Measurements from ENCODE around the gene THSD7B.
"Not testable (repeated sequence)": the region's sequence is repeated elsewhere in the genome, so short reads cannot be mapped to it uniquely, and the experiment has no call there.

Gene THSD7B, protein sequence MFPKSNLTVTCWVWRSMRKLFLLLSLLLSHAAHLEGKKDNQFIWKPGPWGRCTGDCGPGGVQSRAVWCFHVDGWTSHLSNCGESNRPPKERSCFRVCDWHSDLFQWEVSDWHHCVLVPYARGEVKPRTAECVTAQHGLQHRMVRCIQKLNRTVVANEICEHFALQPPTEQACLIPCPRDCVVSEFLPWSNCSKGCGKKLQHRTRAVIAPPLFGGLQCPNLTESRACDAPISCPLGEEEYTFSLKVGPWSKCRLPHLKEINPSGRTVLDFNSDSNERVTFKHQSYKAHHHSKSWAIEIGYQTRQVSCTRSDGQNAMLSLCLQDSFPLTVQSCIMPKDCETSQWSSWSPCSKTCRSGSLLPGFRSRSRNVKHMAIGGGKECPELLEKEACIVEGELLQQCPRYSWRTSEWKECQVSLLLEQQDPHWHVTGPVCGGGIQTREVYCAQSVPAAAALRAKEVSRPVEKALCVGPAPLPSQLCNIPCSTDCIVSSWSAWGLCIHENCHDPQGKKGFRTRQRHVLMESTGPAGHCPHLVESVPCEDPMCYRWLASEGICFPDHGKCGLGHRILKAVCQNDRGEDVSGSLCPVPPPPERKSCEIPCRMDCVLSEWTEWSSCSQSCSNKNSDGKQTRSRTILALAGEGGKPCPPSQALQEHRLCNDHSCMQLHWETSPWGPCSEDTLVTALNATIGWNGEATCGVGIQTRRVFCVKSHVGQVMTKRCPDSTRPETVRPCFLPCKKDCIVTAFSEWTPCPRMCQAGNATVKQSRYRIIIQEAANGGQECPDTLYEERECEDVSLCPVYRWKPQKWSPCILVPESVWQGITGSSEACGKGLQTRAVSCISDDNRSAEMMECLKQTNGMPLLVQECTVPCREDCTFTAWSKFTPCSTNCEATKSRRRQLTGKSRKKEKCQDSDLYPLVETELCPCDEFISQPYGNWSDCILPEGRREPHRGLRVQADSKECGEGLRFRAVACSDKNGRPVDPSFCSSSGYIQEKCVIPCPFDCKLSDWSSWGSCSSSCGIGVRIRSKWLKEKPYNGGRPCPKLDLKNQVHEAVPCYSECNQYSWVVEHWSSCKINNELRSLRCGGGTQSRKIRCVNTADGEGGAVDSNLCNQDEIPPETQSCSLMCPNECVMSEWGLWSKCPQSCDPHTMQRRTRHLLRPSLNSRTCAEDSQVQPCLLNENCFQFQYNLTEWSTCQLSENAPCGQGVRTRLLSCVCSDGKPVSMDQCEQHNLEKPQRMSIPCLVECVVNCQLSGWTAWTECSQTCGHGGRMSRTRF (N-terminal part only)

DNA sequence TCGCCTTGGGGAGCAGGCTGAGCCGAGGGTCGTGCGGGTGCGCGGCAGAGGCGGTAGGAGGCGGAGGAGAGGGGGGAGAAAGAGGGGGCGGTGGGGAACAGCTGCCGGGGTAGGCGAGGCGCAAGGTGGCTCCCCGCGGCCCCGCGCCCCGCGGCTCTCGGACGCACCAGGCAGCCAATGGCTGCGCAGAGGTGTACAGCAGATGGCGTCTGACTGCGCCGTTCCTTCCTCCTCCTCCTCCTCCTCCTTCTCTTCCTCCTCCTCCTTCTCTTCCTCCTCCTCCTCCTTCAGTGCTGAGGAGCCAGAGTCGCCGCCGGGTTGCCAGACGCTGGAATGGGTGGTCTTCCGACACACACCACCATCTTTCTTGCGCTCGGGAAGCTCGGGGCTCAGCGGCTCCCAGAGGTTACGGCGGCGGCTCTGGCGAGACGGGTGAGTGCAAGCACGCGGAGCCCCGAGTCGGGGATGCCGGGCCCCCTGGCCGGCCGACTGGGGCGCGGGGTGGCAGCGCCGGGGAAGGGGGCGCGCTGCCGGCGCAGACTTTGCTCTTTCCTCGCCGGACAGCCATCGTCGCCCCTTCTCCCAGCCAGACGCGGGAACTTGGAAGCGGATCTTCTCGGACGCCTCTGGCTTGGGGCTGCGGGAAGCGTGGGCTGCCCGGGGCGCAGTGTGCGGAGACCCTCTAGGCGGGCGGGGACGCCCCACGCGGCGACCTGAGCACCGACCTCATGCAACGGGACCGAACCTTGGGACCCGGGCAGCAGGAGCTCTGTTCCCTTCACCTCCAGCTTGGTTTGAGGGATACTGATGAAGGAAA is at the start of gene THSD7B:
Gene THSD7B, plus strand, starts transcription at position 290 of the 817 bp plus-strand sequence. CDS start 116,634 bp downstream, outside the sequence.
- no peak for DNase-seq (ENCODE audit: extremely low read depth in 1 of 2, low read depth in 1 of 2)

- DNase-seq (ENCODE audit: extremely low read depth in 1 of 2, low read depth in 1 of 2): no peak
These were observed 47.1 kb upstream of the THSD7B start for GRCh38 chr2:136718273-136718672.

DNA sequence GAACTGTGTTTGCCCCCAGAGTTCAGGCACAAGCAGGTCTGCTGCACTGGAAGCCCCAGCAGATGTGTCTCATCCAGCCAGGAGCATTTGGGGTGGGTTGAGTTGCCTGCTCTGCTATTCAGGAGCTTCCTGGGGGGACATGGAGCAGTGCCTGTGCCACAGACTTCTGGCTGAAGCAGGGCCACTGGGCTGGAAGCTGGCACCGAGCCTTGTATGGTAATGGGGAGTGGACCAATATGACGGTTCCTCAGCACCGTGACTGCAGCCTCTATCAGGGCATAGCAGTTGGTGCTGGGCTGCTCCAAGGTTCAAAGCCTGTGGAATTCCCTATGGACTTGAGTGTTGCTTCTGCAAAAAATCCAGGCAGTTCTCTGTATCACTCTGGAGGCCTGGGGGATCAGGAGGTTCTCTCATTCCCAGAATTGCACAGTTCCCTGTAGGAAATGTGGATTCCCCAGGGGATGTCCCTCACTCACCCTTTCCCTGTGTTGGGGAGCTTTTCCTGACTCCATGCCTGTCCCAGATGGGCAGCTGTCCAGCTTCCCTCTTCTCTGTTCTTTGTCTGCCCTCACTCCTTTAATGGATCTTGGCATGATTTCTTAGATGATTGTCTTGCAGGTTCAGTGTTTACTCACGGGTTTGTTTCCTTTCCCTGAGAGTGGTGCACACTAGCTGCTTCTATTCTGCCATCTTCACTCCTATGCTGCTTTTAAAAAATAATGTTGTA is 37.2 kb upstream of the THSD7B start:
- no peak for DNase-seq (ENCODE audit: extremely low read depth in 1 of 2, low read depth in 1 of 2)

DNA sequence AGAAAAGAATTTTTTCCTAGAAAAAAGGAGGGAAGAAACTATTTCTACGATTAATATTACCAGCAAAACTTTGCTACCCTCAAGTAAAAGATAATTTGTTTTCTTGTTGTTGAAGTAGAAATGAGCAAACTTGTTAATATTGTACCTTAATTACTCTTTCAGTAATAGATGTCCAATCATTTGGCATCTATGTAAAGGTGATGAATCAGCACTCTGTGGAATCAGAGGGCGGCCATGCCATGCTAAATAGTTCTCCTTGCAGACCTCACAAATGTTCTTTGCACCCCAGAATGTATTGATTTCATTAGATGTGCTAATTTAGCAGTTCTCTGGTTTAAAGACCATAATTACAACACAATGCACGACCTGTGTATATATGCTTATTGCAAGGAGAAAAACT is 29.1 kb upstream of the THSD7B start:
- DNase-seq (ENCODE audit: extremely low read depth in 1 of 2, low read depth in 1 of 2): no peak

GRCh38 chr2:136738044-136738443 is 27.3 kb upstream of the THSD7B start:
- DNase-seq (ENCODE audit: extremely low read depth in 1 of 2, low read depth in 1 of 2): no peak

DNA sequence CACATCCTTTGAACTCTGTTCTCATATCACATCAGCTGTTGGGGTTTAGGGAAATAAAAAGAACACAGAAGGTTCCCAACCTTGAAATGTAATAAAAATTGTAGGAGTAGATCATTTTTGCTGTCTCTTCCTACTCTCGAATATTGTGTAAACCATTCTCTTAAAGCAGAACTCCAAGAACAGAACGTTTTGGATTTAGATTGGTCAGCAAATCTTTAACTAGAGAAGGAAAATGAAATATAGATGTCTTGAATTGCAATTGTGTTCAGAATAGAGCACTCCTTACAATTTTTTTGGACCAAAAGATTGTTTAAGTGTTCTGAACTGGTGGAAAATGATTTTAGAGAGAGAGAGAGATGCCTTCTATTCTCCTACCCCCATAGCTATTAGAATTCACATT is 23.9 kb upstream of the THSD7B start:
- DNase-seq (ENCODE audit: extremely low read depth in 1 of 2, low read depth in 1 of 2): no peak

DNA sequence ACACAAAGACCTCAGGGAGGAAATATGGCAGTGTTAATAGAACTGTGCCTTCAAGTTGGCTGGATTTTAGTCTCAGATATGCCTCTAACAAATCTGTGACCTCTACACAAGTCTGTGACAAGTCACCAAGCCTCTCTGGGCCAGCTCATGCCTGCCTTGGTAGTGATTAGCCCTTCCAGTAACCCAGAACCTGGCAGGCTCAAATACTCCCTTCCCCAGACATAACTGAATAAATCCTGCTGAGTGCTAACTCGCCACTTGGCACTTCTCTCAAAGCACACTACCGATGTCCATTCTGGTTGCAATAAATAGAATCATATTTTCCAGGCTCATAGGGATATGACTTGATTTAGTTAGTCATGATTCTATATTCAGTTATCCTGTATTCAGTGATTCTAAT is 15.3 kb upstream of the THSD7B start:
- DNase-seq (ENCODE audit: extremely low read depth in 1 of 2, low read depth in 1 of 2): no peak

DNA sequence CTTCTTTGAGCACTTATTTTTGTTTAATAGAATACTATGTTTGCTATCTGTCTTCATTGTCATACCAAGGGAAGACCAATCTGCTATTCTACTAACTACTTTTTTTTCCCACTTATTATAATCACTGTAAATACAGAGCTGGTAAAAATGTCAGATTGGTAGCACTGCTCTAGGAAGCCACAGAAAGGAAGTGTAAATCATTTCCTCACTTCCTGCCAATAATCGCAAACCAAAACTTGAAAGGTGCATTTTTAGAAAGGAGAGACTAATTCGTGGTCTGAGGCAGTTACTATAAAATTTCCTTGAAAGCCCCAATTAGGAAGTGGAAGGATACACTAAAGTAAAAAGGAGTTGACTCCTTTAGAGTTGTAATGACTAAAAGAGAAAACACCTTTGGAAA is 13.9 kb upstream of the THSD7B start:
- no peak for DNase-seq (ENCODE audit: extremely low read depth in 1 of 2, low read depth in 1 of 2)

DNA sequence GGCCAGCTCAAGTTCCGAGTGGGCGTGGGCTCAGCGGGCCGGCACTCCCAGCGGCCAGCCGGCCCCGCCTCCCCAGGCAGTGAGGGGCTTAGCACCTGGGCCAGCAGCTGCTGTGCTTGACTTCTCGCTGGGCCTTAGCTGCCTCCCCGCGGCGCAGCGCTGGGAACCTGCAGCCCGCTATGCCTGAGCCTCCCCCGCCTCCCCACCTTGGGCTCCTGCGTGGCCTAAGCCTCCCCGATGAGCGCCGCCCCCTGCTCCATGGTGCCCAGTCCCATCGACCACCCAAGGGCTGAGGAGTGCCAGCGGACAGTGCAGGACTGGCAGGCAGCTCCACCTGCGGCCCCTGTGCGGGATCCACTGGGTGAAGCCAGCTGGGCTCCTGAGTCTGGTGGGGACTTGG is 6.8 kb upstream of the THSD7B start:
- not testable (repeated sequence) for DNase-seq (ENCODE audit: extremely low read depth in 1 of 2, low read depth in 1 of 2)

DNA sequence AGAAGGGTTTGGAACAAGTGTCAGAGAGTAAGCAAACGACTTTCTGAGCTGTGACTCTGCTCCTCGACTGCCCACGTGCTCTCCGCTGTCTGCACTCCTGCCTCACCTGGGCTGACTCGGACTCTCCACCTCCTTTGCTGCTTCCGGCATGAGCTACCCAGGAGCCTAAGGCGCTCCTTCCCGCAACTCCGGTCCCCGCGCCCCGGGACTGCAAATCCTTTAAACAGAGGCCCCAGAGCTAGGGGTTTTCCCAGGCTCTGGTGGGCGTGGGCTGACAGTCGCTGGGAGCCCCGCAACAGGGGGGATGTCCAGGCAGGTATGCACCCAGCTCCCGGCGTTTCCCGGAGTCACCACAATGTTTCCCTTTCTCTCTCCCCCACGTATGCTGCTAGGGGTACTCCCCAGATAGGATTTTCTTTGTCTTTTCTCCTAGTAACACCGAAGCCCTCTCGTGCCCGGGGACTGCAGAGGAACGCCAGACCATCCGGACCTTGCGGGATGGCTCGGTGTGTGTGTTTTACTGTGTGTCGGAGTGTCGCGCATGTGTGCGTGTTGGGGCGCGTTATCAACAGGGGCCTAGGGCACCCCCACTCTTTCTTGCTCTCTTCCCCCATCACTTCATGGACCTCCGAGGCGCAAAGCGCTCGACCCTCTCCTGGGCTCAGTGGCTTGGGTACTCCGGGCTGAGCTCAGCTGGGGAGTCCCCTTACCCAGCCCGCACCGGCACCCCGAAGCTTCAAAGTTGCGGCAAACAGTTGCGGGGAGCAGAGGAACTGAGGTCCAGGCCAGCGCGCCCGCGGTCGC is 691 bp upstream of the THSD7B start:
- DNase-seq (ENCODE audit: extremely low read depth in 1 of 2, low read depth in 1 of 2): no peak

DNA sequence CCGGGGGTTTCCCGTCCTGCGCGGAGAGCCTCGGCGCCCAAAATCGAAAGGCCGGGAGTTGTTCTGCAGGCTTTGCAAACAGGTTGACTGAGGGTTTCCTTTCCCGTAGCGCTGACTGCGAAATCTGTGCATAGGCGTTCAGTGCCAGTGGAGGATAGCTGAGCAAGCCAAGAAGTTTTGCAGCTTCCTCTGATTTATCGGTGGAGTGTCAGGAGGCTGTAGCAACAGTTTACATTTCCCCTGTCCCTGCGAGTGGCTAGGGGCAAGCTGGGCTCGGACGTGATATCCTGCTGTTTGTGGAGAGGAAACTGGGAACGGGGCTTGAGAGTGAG is 694 bp downstream of the THSD7B start:
- no peak for DNase-seq (ENCODE audit: extremely low read depth in 1 of 2, low read depth in 1 of 2)

DNA sequence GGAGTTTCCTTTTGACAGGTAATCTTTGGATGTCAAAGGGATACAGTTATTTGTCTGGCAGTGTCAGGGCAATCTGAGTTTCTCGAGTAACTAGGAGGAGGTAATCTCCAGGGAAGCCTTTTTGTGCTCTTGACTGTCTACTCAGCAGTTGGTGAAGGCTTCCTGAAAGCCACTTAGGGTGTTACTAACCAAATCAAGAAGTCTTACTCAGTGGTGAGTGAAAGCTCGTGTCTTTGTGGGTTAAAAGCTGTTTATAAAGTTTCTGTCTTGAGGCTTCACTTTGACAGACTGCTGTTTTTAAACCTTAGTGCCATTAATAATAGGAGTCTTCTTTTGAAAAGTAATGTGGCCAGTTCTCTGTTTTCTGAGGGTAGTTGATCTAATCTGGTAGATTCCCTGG is 1.7 kb downstream of the THSD7B start:
- no peak for DNase-seq (ENCODE audit: extremely low read depth in 1 of 2, low read depth in 1 of 2)

DNA sequence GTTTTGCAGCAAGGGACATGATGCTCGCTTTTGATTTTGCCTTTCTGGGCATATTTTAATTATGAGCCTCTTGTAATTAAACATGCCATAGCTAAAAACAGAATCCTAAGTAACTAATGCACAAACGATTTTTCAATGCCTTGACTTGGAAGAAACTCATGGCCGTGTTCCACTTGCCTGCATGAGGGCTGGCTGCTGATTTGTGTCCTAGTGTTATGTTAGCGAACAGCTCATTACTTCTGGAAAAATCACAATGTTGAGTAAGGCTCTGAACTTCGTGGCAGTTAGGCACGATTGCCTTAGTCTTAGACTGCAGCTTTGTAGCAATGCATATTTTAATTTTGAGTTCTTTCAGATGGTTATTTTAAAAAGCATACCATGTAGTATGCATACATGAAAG is 4.5 kb downstream of the THSD7B start:
- DNase-seq (ENCODE audit: extremely low read depth in 1 of 2, low read depth in 1 of 2): no peak

- DNase-seq (ENCODE audit: extremely low read depth in 1 of 2, low read depth in 1 of 2): no peak
These were observed 5.0 kb downstream of the THSD7B start for GRCh38 chr2:136770384-136770783.

GRCh38 chr2:136777391-136777790 is 12.0 kb downstream of the THSD7B start:
- no peak for DNase-seq (ENCODE audit: extremely low read depth in 1 of 2, low read depth in 1 of 2)

GRCh38 chr2:136783856-136784255 is 18.5 kb downstream of the THSD7B start:
- no peak for DNase-seq (ENCODE audit: extremely low read depth in 1 of 2, low read depth in 1 of 2)

GRCh38 chr2:136785215-136785614 is 19.9 kb downstream of the THSD7B start:
- DNase-seq (ENCODE audit: extremely low read depth in 1 of 2, low read depth in 1 of 2): no peak

- DNase-seq (ENCODE audit: extremely low read depth in 1 of 2, low read depth in 1 of 2): no peak
These were observed 22.6 kb downstream of the THSD7B start for GRCh38 chr2:136787970-136788369.

- DNase-seq (ENCODE audit: extremely low read depth in 1 of 2, low read depth in 1 of 2): no peak
These were observed 31.0 kb downstream of the THSD7B start for GRCh38 chr2:136796339-136796738.
